IPS-15b (cell line): ENCODE data around the gene HMCN2.
A peak's percentile ranks its signal among the peaks of the same experiment; 100 is the strongest.

Source experiments
- H3K27me3 ChIP-seq: one replicate; pipeline ENCODE4 v1.6.1; 2013; ENCODE audit warnings: low read length; ENCODE audit not compliant: control insufficient read depth, insufficient read depth
- H3K36me3 ChIP-seq: one replicate; pipeline ENCODE4 v1.6.1; 2013; ENCODE audit warnings: low read length; ENCODE audit not compliant: control insufficient read depth, insufficient read depth
- H3K4me1 ChIP-seq: one replicate; pipeline ENCODE4 v1.6.1; 2013; ENCODE audit warnings: mild to moderate bottlenecking, low read length; ENCODE audit not compliant: control insufficient read depth, insufficient read depth
- H3K4me3 ChIP-seq: one replicate; pipeline ENCODE4 v1.5.1; 2013; ENCODE audit warnings: low read depth, low read length
- H3K9ac ChIP-seq: one replicate; pipeline ENCODE4 v1.6.1; 2013; ENCODE audit warnings: low read depth, mild to moderate bottlenecking, low read length
- H3K9me3 ChIP-seq: one replicate; pipeline ENCODE4 v1.6.1; 2013; ENCODE audit warnings: mild to moderate bottlenecking, low read length; ENCODE audit not compliant: control insufficient read depth, insufficient read depth

Gene HMCN2

DNA sequence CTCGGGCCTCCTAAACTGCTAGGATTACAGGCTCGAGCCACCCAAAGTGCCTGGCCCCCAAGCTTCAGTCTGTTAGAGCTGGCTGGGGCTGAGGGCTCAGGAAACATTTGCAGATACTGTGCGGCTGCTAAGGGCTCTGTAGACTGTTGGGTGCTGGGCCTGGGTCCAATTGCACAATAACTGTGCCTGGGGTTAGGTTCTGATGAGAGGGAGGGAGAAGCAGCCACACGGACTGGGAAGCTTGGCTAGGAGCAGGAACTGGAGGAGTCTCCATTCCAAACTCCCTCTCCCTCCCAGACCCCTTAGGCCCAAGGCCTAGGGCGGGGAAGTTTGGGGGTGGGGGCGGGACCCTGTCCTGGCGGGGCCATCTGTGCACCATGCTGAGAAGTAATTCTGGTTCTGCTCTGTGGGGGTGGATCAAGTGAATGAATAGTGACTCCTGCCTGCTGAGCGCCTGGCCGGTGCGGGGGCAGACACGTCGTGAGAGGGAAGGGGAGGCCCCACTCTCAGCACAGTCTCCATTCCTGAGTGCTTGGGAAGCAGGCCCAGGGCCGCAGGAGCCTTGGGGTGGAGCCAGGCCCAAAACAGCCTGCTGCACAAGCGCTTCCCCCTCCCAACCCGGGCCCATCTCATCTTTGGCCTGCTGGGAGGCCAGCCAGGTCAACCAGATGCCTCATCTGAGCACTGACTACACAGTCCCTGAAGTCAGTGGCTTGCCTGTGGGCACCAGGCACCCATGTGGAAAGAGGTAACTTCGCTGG is 180.7 kb downstream of the HMCN2 start:
- no peaks in the 10 kb centered on the region for H3K36me3 ChIP-seq
- H3K4me3 ChIP-seq: peak overlapping the region; percentile 63
- no peaks in the 10 kb centered on the region for H3K9me3 ChIP-seq
- peak overlapping the region; percentile 32 for H3K9ac ChIP-seq
- peaks cover 18% of the 10 kb centered on the region for H3K27me3 ChIP-seq
- H3K4me1 ChIP-seq: peaks cover 25% of the 10 kb centered on the region

DNA sequence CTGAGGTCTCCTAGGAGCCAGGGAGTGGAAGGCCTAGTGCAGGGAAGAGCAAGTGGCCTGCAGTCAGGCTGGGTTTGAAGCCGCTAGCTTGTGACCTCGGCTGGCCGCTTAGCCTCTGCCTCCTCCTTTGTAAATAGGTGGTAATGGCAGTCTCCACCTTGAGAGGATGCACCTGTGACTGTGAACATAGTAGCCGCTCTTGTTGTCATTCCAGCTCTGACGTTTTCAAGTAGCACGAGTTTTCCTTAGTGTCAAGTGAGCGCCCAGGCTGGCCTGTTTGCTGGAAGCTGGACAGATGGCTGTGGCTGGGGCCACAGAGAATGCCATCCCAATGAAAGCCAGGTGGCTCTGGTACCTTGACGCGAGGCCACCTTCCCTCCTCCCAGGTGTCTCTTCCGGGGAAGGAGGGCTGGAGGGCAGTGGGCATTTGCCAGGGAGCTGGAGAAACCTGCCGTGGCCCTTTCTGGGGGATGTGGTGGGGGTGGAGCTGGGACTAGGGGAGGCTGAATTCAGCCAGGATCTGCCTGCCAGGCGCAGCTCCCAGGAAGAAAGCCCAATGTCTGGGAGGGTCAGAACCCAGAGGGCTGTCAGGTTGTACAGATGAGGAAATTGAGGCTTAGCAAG is 181.7 kb downstream of the HMCN2 start:
- H3K4me3 ChIP-seq: peak overlapping the region; percentile 39
- H3K27me3 ChIP-seq: peaks cover 18% of the 10 kb centered on the region
- H3K9me3 ChIP-seq: no peaks in the 10 kb centered on the region
- peaks cover 30% of the 10 kb centered on the region for H3K4me1 ChIP-seq
- peak overlapping the region; percentile 18 for H3K9ac ChIP-seq
- H3K36me3 ChIP-seq: peaks cover 6% of the 10 kb centered on the region

DNA sequence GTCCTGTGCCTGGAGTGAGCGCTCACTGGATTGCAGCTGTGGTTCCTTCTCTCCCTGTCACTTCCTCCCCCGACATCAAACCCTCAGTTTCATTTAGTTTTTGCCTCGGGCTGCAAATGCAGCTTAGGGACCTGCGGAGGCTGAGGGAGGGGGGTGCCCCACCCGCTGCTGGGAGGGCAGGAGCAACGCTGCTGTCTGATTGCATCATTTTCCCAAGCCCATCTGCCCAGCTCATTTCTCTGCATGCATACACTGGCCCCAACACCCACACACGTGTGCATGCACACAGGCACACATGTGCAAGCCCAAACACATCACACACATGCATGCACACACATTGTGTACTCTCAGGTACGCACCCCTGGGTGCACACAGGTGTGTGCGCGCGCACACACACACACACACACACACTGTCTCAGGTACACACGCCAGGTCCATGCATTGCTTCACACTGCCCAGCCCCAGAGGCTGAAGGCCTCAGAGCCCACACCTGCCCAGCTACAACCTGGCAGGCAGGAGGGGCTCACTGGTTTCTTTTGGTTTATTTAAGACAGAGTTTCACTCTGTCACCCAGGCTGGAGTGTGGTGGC is 182.6 kb downstream of the HMCN2 start:
- H3K9ac ChIP-seq: peak overlapping the region; percentile 56
- H3K4me1 ChIP-seq: peaks cover 30% of the 10 kb centered on the region
- no peaks in the 10 kb centered on the region for H3K9me3 ChIP-seq
- H3K27me3 ChIP-seq: peaks cover 16% of the 10 kb centered on the region
- H3K36me3 ChIP-seq: peaks cover 6% of the 10 kb centered on the region
- H3K4me3 ChIP-seq: peak overlapping the region; percentile 22

DNA sequence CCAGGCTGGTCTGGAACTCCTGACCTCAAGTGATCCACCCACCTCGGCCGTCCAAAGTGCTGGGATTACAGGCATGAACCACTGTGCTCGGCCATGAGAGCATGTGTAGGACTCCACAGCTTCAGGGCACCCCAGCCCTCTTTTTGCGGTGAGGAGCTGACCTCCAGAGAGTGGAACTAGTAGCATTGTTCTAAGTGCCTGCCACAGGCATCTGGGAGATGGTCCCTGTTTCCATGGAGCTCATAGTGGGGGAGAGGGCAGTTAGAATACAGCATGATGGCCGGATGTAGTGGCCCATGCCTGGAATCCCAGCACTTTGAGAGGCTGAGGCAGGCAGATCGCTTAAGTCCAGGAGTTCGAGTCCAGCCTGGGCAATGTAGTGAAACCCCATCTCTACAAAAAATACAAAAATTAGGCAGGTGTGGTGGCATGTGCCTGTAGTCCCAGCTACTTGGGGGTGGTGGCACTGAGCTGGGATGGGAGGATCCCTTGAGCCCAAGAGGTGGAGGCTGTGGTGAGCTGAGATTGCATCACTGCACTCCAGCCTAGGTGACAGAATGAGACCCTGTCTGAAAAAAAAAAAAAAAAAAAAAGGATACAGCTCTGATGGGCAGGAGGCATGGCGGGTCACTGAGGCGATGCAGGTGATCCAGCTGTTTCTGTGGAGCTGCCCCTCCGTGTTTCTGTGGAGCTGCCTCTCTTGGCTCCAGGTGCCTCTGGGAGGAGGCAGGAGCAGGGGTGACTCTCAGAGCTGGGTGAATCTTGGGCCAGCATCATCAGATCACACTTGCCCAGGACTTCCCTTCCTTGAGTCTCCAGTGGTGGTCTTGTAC is 183.4 kb downstream of the HMCN2 start:
- no peak overlapping the region for H3K4me3 ChIP-seq
- no peaks in the 10 kb centered on the region for H3K9me3 ChIP-seq
- peaks cover 30% of the 10 kb centered on the region for H3K4me1 ChIP-seq
- H3K9ac ChIP-seq: no peak overlapping the region
- H3K27me3 ChIP-seq: peaks cover 7% of the 10 kb centered on the region
- H3K36me3 ChIP-seq: peaks cover 6% of the 10 kb centered on the region

DNA sequence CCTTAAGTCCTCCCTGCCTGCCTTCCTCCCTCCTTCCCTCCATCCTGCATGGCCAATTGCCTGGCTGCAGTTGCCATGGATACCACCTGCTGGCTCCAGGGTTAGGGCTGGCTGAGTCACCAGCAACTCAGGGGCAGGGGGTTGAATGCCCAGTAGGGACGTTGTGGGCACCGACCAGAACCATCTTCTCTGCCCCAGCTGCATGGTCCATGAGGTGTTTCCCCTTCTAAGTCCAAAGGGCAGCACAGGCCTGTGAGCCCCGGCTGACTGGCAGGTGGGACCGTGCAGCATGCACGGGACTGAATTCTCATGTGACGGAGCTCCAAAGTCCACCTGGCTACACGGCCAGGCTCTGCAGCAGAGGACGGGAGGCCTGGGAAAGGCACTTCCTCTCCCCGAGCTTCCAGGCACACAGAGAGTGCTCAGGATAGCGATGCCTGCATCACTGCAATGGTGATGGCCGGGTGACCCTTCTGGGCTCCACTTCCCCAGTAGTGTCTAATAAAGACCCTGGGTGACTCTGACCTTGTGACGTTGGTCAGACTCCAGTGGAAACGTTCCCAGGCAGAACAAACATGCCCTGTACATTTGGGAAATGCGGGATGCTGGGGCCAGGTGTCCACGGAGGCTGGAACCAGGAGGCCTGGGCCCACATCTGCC is 184.9 kb downstream of the HMCN2 start:
- peaks cover 5% of the 10 kb centered on the region for H3K27me3 ChIP-seq

DNA sequence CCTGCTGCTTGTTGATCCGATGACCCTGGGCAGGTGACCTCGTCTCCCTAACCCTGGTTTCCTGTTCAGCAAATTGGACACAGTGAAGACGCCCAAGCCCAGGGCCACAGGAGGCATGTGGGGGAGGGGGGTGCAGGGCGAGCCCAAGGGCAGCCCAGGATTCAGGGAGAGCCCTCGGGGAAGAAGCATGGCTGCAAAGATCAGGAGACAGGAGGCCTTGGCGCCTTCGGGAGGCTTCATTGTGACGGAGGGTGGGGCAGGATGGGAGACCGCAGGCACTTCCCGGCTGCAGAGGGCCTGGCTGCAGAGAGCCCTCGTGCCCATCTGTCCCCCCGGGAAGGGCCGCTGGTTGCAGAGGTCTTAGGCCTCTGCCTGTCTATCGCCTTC is 185.4 kb downstream of the HMCN2 start:
- Histone ChIP-seq H3K4me1 (peaks cover 26% of the 10 kb centered on the region), H3K27me3 (peaks cover 5% of the 10 kb centered on the region), H3K36me3 (peaks cover 6% of the 10 kb centered on the region), H3K4me3 (no peak overlapping the region), H3K9ac (no peak overlapping the region), H3K9me3 (no peaks in the 10 kb centered on the region)

More for the DNA sequence above, 184.9 kb downstream of the HMCN2 start:
- Histone ChIP-seq H3K36me3 (peaks cover 6% of the 10 kb centered on the region), H3K9me3 (no peaks in the 10 kb centered on the region), H3K9ac (no peak overlapping the region), H3K4me1 (peaks cover 30% of the 10 kb centered on the region), H3K4me3 (no peak overlapping the region)

DNA sequence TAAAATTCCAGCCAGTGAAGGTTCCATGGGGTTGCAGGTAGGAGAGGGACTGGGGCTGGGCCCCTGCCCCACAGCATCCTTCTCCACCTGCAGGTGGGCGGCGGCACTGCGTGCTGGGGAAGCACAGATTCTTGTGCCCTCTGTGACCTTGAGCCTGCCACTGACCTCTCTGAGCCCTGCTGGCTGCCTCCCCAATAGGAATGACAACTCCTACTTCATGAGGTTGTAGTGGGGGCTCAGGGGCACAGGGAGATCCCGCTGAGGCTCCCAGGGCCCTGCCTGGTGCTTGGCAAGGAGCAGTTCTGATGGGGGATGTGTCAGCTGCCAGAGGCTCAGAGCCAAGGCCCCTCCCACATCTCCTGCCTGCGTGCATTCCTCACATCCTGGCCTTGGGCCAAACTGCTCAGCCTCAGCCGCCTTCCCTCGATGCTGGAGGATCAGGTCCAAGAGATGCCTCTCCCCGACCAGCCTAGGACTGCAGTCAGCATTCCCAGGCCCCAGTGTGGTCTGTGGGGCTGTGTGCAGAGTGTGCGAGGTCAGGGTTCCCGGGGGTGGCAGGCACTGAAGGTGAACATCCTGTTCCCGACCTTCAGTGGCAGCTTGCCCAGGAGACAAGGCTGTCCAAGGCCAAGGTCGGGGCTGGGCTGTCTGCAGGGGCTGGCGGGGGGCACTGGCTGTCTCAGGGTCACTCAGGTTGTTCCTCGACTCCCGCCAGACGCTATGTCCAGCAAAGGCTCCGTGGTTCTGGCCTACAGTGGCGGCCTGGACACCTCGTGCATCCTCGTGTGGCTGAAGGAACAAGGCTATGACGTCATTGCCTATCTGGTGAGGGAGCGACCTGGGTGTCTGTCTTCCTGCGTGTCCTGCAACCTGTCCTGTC is 186.2 kb downstream of the HMCN2 start:
- H3K9ac ChIP-seq: no peak overlapping the region
- H3K4me3 ChIP-seq: no peak overlapping the region

DNA sequence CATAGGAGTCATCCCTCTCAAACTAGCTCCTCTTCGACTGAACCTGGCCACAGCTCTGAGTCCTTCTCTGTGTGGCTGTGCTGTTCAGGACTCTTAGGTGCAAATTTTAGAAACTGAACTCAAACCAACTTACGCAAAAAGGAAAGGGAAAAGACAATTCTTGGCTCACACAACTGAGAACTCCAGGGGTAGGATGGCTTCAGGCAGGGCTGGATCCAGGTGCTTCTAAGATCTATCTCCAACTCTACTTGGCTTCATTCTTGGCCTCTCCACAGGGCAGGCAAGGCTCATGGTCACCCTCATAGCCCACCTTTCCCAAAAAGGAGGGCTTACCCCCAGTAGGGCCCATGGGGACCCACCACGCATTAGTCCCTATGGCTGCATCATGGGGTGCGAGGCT is 187.3 kb downstream of the HMCN2 start:
- Histone ChIP-seq H3K36me3 (peaks cover 6% of the 10 kb centered on the region), H3K9me3 (no peaks in the 10 kb centered on the region), H3K4me3 (no peak overlapping the region), H3K27me3 (peaks cover under 1% of the 10 kb centered on the region), H3K9ac (no peak overlapping the region), H3K4me1 (peaks cover 12% of the 10 kb centered on the region)

More for the DNA sequence above, 186.2 kb downstream of the HMCN2 start:
- no peaks in the 10 kb centered on the region for H3K9me3 ChIP-seq
- peaks cover 6% of the 10 kb centered on the region for H3K36me3 ChIP-seq
- H3K4me1 ChIP-seq: peaks cover 22% of the 10 kb centered on the region
- peaks cover 5% of the 10 kb centered on the region for H3K27me3 ChIP-seq

DNA sequence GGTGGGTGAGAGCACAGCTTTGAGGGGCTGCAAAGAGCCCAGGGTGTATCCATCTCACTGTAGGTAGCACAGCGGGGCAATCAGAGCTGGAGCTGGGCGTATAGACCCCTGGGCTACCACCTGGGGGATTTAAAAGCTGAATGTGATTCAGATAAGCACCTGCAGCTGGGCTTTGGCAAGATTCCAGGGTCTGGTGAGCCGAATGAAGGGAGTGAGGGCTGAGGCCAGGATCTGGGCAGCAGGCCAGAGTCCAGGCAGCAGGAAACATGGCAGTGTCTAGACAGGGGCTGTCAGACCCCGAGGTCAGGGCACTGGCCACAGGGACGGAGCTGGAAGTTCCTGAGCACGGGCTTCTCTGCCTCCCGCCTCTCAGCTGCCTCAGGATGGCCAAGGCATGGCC is 187.9 kb downstream of the HMCN2 start:
- no peaks in the 10 kb centered on the region for H3K27me3 ChIP-seq
- no peak overlapping the region for H3K9ac ChIP-seq
- no peaks in the 10 kb centered on the region for H3K9me3 ChIP-seq
- peaks cover 7% of the 10 kb centered on the region for H3K36me3 ChIP-seq
- H3K4me3 ChIP-seq: no peak overlapping the region
- peaks cover 8% of the 10 kb centered on the region for H3K4me1 ChIP-seq

DNA sequence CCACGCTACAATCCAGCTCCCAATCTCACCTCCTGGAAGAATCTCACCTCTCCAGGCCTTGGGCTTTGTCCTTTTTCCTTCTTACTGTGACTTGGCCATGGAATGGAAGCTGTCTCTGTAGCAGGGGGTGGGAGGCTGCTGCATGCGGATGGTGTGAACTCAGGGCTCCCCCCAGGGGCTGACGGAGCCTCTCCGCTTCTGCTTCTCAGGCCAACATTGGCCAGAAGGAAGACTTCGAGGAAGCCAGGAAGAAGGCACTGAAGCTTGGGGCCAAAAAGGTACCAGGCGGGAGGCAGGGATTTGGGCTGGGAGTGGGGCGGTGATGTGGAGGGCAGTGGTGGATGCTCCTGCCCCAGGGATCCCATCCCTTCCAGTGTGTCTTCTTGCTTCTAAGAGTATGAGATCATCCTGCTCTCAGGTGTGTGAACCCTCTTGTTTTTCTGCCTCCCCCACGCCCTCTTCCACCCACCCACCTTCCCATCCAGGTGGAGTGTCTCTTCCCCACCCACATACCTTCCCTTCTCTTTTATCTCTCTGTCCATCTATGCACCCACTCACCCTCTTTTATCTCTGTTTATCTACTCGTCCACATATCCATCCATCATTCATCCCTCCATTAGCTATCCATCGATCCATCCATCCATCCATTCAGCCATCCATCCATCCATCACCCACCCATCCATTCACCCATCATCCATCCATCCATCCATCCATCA is 188.7 kb downstream of the HMCN2 start:
- H3K9ac ChIP-seq: no peak overlapping the region
- no peaks in the 10 kb centered on the region for H3K9me3 ChIP-seq
- no peak overlapping the region for H3K4me3 ChIP-seq
- no peaks in the 10 kb centered on the region for H3K27me3 ChIP-seq
- peaks cover 8% of the 10 kb centered on the region for H3K4me1 ChIP-seq
- peaks cover 13% of the 10 kb centered on the region for H3K36me3 ChIP-seq
